Measurements from ENCODE around the gene ERICH6B.

ERICH6B gene

DNA sequence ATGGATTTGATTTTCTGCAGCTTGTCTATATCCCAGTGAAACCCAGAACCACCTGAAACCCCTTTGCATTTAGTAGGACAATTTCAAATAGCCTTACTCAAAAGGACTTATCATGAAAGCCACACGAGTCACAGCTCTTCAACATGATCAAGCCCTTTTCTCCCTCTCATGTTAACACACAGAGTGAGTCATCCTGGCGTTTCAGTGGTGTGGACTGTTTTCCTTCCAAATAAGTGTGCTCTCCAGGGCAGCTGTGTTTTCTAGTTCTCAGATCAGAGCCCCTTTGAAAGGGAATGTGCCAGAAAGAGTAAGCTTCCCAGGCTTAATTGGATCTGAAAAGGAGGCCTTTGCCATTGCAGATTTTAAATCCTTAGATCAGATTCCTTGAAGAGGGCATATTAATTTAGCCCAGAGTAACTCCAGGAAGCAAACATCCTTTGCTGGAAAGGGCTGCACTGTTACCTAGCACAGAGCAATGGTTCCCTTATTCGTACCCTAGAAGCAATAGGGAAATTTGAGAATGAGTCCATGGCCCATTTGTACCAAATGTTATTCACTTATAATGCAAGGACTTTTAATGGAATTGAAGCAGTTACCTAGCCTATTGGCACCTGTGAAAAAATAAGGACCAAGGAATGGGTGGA, 51.3 kb downstream of the ERICH6B start:
- TF ChIP-seq POLR2AphosphoS5 (IDR thresholded peaks at IDR 0.05; ENCODE audit: borderline replicate concordance, low read depth, low read length), result no peak
- TF ChIP-seq EZH2 (IDR thresholded peaks at IDR 0.05), result no peak
- TF ChIP-seq FOXP2 (optimal IDR thresholded peaks at IDR 0.05; ENCODE audit: control extremely low read depth, extremely low read length, insufficient read depth), result no peak
- Histone ChIP-seq H3K27ac (no peak overlapping the region), H3K9me3 (ENCODE audit: low read depth, low read length) (no peaks in the 10 kb centered on the region), H3K9ac (ENCODE audit: insufficient read length) (no peak overlapping the region), H3K36me3 (ENCODE audit: insufficient read depth, low read length) (no peaks in the 10 kb centered on the region), H3K4me3 (no peak overlapping the region)
- no peak for DNase-seq (ENCODE audit: low read depth, low spot score)

- DNase-seq (ENCODE audit: low read depth, low spot score), result no peak
- Histone ChIP-seq H3K27ac (no peak overlapping the region), H3K4me3 (no peak overlapping the region), H3K36me3 (ENCODE audit: insufficient read depth, low read length) (no peaks in the 10 kb centered on the region), H3K9ac (ENCODE audit: insufficient read length) (no peak overlapping the region), H3K9me3 (ENCODE audit: low read depth, low read length) (no peaks in the 10 kb centered on the region)
- no peak for TF ChIP-seq EZH2 (IDR thresholded peaks at IDR 0.05)
These were observed 60.9 kb downstream of the ERICH6B start for GRCh38 chr13:45554604-45555109.

DNA sequence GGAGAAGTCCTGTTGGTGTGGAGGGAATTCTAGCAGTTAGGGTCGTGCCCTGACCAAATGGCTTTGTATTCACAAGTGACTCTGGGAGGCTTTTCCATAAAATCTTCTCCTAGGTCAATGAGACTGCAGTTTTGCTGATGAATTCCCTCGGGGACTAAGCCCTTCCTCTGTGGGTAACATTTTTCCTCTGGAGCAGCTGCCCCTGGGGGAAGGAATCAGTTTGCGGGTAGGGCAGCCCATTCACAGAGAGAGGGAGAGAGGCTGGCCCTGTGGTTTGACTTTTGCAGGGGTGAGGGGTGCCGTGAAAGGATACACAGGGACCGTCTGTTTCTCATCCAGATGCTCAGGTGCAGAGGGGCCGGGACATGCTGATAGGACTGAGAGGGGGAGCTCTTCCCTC, 67.3 kb downstream of the ERICH6B start:
- TF ChIP-seq FOXP2 (optimal IDR thresholded peaks at IDR 0.05; ENCODE audit: control extremely low read depth, extremely low read length, insufficient read depth) (no peak), POLR2AphosphoS5 (IDR thresholded peaks at IDR 0.05; ENCODE audit: borderline replicate concordance, low read depth, low read length) (no peak), EZH2 (IDR thresholded peaks at IDR 0.05) (no peak)
- no peak for DNase-seq (ENCODE audit: low read depth, low spot score)
- no peaks in the 10 kb centered on the region for H3K9me3 ChIP-seq (ENCODE audit: low read depth, low read length)
- no peak overlapping the region for H3K4me3 ChIP-seq
- H3K27ac ChIP-seq, result no peak overlapping the region
- no peaks in the 10 kb centered on the region for H3K36me3 ChIP-seq (ENCODE audit: insufficient read depth, low read length)
- no peak overlapping the region for H3K9ac ChIP-seq (ENCODE audit: insufficient read length)

DNA sequence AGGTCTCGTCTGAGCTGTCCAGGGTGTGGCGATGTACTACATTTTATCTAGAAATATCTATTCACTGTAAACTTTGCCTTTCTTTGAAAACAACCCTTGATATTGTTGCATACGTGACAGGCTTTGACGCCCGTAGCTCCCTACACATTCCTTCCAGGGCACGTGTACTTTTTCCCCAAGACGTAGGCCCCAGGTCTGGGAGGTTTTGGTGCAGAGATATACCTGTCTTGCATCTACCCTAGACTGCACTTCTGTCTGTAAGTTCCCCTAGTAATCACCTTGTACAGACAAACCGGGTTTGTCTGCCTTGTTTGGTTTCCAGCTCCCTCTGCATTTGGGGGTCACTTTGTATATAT, 69.2 kb downstream of the ERICH6B start:
- Histone ChIP-seq H3K27ac (no peak overlapping the region), H3K9ac (ENCODE audit: insufficient read length) (no peak overlapping the region), H3K4me3 (no peak overlapping the region), H3K9me3 (ENCODE audit: low read depth, low read length) (no peaks in the 10 kb centered on the region), H3K36me3 (ENCODE audit: insufficient read depth, low read length) (no peaks in the 10 kb centered on the region)
- TF ChIP-seq EZH2 (IDR thresholded peaks at IDR 0.05) (no peak), POLR2AphosphoS5 (IDR thresholded peaks at IDR 0.05; ENCODE audit: borderline replicate concordance, low read depth, low read length) (no peak), FOXP2 (optimal IDR thresholded peaks at IDR 0.05; ENCODE audit: control extremely low read depth, extremely low read length, insufficient read depth) (no peak)
- DNase-seq (ENCODE audit: low read depth, low spot score), result no peak

GRCh38 chr13:45545686-45546409, 69.7 kb downstream of the ERICH6B start:
- Histone ChIP-seq H3K9ac (ENCODE audit: insufficient read length) (no peak overlapping the region), H3K4me3 (no peak overlapping the region), H3K36me3 (ENCODE audit: insufficient read depth, low read length) (no peaks in the 10 kb centered on the region), H3K9me3 (ENCODE audit: low read depth, low read length) (no peaks in the 10 kb centered on the region), H3K27ac (no peak overlapping the region)
- no peak for DNase-seq (ENCODE audit: low read depth, low spot score)
- TF ChIP-seq POLR2AphosphoS5 (IDR thresholded peaks at IDR 0.05; ENCODE audit: borderline replicate concordance, low read depth, low read length), result no peak
- TF ChIP-seq FOXP2 (optimal IDR thresholded peaks at IDR 0.05; ENCODE audit: control extremely low read depth, extremely low read length, insufficient read depth), result no peak
- no peak for TF ChIP-seq EZH2 (IDR thresholded peaks at IDR 0.05)

DNA sequence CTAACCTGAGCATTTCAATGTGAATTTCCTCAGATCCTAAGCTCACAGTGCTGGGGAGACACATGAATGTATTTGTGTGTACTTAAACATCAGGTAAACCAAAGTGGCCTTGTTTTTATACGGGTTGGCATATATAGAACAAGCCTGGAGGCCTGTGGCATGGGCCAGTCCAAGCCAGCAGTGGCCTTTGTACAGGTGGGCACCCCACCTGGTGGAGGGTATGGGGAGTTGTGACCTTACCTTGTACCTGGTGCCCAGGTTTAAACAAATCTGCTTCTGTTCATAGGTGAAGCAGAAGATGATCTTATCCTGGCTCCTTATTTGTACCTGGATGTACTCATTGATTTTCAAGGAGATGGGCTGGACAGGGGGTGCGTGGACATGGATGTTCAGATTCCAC, 71.0 kb downstream of the ERICH6B start:
- Histone ChIP-seq H3K4me3 (no peak overlapping the region), H3K9ac (ENCODE audit: insufficient read length) (no peak overlapping the region), H3K27ac (no peak overlapping the region), H3K36me3 (ENCODE audit: insufficient read depth, low read length) (no peaks in the 10 kb centered on the region), H3K9me3 (ENCODE audit: low read depth, low read length) (no peaks in the 10 kb centered on the region)
- TF ChIP-seq FOXP2 (optimal IDR thresholded peaks at IDR 0.05; ENCODE audit: control extremely low read depth, extremely low read length, insufficient read depth), result no peak
- no peak for TF ChIP-seq POLR2AphosphoS5 (IDR thresholded peaks at IDR 0.05; ENCODE audit: borderline replicate concordance, low read depth, low read length)
- TF ChIP-seq EZH2 (IDR thresholded peaks at IDR 0.05), result no peak
- no peak for DNase-seq (ENCODE audit: low read depth, low spot score)

GRCh38 chr13:45542878-45543277, 72.7 kb downstream of the ERICH6B start:
- H3K9me3 ChIP-seq (ENCODE audit: low read depth, low read length), result no peaks in the 10 kb centered on the region
- no peak overlapping the region for H3K9ac ChIP-seq (ENCODE audit: insufficient read length)
- no peak overlapping the region for H3K4me3 ChIP-seq
- TF ChIP-seq EZH2 (IDR thresholded peaks at IDR 0.05) (no peak), FOXP2 (optimal IDR thresholded peaks at IDR 0.05; ENCODE audit: control extremely low read depth, extremely low read length, insufficient read depth) (no peak), POLR2AphosphoS5 (IDR thresholded peaks at IDR 0.05; ENCODE audit: borderline replicate concordance, low read depth, low read length) (no peak)
- no peaks in the 10 kb centered on the region for H3K36me3 ChIP-seq (ENCODE audit: insufficient read depth, low read length)
- no peak for DNase-seq (ENCODE audit: low read depth, low spot score)
- H3K27ac ChIP-seq, result no peak overlapping the region

DNA sequence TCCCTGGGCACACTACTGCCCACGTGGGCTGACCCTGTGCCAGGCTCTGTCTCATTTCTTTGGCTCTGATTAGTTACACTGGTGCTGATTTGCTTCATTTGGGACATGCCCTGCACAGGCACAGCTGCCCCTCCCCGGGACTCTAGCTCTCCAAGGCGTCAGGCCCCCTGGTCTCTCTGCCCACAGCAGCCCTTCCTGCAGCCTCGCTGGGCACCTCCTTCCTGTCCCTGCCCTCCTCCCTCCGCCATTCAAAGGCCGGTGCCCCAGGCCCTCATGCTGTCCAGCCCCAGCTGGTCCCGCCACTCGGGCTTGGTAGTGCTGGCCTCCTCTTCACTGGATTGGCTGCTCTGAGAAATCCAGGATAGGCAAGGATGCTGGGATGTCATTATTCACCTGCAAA, 73.1 kb downstream of the ERICH6B start:
- Histone ChIP-seq H3K27ac (no peak overlapping the region), H3K9me3 (ENCODE audit: low read depth, low read length) (no peaks in the 10 kb centered on the region), H3K9ac (ENCODE audit: insufficient read length) (no peak overlapping the region), H3K36me3 (ENCODE audit: insufficient read depth, low read length) (no peaks in the 10 kb centered on the region), H3K4me3 (no peak overlapping the region)
- TF ChIP-seq FOXP2 (optimal IDR thresholded peaks at IDR 0.05; ENCODE audit: control extremely low read depth, extremely low read length, insufficient read depth) (no peak), EZH2 (IDR thresholded peaks at IDR 0.05) (no peak), POLR2AphosphoS5 (IDR thresholded peaks at IDR 0.05; ENCODE audit: borderline replicate concordance, low read depth, low read length) (no peak)
- DNase-seq (ENCODE audit: low read depth, low spot score), result no peak
